HG02885 (cell line): ENCODE measurements around the gene PPY.
"Not testable (repeated sequence)": the region's sequence is repeated elsewhere in the genome, so short reads cannot be mapped to it uniquely, and the experiment has no call there.

Source experiments
- ATAC-seq: cut with Tn5 transposase; IDR thresholded peaks from one replicate; pipeline ENCODE4 v1.9.1; 2021; ENCODE audit warnings: mild to moderate bottlenecking; ENCODE audit not compliant: unreplicated experiment, poor library complexity

Gene PPY, protein sequence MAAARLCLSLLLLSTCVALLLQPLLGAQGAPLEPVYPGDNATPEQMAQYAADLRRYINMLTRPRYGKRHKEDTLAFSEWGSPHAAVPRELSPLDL

DNA sequence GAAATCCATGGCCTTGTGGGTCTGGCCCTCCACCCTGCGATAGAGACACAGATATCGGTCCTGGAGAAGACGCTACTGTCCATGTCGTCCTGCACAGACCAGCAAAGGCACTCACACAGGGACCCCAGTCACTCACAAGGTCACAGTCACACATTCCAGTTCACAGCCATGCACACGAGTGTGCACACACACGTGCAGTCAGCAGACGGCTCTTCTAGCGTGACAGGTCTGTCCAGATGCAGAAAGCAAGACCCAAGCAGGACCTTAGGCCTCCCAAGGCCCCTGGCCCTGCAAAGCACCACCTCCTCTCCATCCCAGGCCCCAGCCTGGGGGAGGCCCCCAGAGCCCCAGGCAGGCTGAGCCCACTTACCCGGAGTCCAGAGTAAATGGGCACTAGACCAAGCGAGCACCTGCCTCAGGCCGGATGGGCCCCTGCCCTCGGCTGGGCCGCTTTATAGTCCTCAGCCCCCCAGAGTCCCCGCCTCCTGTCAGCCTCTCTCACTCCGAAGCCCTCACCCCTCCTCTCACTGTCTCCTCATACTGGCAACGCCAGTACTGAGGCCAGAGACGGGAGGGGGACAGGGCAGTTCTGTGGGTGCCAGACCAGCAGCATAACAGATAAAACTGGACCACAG lies at the start of gene PPY:
TSS of gene PPY (minus strand) at position 426 of the 635 bp plus-strand sequence. CDS start 822 bp downstream, outside the sequence.
- ATAC-seq: no peak

DNA sequence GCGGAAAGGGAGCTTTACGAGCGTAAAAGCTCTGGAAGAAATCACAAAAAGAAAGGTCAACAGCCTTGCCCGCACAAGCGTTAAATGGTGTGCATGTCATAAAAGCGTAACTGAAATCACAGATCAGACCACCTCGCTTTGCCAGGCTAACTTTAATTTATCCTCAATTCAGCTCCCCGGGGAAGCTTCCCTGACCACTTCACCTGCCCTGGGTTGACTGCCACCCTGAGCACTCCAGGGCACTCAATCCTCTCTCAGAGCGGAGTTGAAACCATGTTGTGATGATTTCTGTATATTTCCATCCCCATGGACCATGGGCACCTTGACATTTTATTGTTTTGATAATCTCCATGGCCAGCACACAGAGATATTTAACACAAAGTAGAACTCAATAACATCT lies 46.0 kb upstream of the PPY start:
- no peak for ATAC-seq

DNA sequence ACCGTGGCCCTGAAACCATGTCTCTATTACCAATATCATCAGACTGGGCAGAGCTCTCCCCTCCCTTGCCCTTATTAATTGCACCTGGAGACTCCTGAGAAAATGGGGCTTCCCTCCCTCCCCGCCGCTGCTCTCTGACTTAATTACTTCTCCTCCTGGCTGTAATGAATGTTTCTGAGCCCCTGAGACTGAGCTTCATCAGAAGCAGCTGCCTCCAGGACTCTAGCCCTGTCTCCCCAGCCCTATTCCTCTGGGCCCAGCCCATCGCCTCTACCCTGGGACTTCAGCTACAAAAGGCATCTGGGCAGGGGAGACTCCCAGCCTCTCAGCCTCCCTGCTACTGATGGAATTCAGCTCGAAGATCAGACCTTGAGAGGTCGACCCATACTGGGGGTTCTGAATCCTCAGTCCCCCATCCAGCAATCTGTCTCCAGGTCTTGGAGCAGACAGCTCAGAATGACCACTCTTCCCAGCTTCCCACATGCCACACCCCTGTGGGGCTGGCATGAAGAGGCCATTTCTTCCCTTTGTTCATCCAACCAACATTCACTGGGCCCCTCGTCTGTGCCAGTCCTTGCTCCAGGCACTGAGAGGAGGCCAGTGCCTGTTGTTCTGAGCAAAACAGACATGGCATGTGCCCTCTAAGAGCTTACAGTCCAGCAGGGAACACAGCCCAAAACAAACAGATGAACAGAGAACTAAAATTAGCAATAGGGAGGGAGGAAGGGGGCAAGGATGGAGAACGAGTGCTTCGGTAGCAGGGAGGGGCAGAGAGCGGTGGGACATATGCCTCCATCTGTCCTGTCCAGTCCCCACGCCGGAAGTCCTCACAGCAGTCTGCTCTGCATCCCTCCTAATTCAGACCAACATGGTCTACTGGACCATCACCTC lies 45.1 kb upstream of the PPY start:
- ATAC-seq: no peak

DNA sequence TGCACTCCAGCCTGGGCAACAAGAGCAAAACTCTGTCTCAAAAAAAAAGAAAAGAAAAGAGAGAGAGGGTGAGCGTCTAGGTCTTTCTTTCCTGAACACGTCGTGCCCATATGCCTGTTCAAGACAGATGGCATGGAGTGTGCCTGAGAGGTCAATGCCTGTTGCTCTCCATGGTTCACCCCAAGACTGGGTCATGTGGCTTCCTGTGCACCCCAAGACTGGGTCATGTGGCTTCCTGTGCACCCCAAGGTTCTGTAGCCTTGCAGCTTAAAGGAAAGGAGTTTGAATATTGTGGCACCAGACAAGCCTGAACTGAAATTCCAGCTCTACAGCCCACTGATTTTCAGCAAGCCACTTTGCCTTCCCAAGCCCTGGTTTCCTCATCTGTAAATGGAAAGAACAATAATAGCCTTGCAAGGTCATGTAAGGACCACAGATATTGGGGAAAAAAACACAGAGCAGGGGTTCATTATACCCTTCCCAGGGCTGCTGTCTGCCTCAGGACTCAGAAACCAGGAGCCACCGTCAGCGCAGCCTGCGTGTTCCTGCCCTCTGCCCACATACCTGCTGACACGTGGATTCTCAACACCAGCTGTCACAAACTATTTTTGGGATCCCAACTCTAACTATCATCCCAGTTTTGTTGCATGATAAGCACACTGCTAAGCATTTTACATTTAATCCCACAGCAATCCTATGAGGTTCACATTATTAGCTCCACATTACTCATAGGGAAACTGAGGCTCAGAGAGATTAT lies 44.1 kb upstream of the PPY start:
- ATAC-seq: no peak

DNA sequence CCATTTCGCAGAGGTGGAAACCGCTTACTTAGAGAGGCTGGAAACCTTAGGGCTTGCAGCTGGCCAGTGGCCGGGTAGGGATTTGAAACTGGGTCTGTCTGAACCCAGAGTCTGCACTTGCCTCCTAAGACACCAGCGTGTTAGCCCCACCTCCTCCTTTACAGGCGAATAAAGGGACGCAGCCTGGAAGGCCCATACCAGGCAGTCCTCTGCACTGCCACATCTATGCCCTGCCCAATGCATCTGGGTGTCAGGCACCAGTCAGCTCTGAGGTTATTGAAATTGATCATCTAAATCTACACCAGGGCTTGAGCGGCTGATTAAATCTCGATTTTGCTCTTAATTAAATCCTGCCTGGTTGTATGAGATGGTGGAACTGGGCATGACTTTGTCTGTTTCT lies 42.2 kb upstream of the PPY start:
- no peak for ATAC-seq

DNA sequence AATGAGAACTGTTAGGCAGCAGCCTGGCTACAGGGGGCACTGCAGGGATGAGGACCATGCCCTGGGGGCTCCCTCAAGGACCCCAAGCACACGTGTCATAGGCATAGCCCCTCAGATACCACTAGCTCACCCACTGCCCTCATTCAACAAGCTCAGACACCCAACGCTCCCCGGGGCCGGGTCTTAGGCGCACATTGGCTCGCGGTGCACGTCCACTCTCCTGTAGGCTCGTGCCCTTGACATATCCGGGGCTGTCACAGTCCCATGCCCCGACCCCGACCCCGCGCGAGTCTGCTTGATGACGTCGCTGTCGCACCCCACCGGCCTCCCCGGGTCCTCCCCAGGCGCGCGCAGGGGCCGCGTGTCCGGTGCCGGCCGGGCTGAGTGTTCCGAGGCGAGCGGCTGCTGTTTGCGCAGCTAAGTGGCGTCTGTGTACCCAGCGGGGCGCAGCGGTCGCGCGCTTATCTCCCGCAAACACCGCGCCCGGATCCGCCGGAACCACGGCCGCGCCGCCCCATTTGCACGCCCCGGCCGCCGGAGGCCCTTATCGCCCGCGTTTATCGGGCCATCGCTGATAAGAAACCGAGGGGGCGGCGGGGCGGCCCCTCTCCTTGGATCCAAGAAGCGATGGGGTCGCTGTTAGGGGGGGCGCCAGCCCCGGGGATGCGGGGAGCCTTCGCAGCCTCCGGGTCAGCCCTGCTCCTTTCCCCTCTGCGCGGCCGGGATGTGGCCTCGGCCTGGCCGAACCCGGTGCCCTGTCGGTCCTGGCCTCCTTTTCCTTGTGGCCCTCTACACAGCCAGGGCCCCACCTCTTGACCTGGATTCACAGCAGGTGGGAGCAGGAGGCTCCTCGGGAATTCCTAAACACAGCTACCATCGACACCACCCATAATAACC lies 41.5 kb upstream of the PPY start:
- no peak for ATAC-seq

DNA sequence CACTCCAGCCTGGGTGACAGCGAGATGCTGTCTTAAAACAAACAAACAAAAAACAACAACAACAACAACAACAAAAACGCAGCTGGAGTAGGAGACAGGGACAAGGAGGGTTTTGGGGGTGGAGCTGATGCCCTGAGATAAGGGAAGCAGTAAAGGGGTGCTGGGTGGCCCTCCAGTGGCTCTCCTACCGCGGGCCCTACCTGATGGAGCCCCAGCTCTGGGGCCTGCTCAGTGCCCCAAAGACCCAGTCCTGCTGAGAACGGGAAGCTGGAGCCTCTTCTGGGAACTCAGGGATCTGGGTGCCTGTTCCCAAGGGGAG lies 40.9 kb upstream of the PPY start:
- no peak for ATAC-seq

DNA sequence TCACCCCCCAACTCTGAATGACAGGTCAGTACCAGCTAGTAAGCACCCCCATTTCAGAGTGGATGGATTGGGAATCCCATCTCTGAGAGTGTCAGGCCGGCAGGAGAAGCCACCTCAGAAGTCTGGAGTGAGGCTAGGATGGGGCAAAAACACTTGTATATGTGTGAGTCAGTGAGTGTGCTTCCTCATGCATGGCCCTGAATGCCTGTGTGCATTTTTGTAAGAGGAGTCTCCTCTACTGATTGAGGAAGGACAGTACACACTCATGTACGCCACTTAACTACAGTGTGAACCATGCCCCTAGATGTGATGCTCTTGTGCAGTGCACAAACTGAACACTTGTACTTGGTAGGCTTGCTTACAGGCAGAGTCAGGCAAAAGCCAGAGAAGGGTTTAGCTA lies 39.9 kb upstream of the PPY start:
- no peak for ATAC-seq

DNA sequence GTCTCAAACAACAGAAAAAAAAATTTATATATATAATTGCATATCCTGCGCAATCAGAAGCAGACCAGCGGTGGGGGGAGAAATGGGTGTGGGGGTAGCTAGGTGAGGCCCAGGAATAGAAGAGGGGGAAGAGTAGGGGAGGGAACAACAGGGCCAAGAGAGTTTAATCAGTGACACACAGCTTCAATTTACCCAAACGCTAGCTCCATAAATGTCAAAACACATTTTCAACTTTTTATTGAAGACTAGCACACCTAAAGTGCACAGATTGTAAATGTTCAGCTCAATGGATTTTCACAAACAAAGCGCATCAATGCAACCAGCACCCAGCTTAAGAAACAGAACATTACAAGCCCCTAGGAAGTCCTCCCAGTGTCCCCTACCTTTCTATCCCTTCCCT lies 37.4 kb upstream of the PPY start:
- no peak for ATAC-seq

DNA sequence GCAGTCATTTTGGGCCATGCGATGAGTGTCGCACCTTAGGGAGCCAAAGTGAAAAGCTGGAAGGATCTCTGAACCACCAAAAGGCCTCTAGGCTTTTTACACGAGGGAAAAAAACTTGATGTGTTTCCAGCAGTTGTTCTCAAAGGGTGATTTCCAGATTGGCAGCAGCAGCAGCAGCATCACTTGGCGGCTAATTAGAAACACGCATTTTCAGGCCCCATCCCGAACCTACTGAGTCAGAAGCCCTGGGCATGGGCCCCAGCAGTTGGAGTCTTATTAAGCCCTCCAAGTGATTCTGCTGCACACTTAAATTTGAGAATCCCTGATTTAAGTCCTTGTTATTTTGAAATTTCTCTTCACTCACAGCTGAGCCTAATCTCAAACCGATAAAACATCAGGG lies 36.7 kb upstream of the PPY start:
- ATAC-seq: no peak

DNA sequence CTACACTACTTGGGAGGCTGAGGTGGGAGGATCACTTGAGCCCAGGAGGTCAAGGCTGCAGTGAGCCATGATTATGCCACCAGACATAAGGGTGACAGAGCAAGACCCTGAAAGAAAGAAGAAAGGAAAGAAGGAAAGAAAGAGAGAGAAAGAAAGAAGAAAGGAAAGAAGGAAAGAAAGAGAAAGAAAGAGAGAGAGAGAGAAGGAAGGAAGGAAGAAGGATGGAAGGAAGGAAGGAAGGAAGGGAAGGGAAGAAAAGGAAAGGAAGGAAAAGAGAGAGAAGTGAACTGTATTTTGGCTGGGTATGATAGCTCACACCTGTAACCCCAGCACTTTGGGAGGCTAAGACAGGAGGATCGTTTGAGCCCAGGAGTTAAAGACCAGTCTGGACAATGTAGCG lies 35.8 kb upstream of the PPY start:
- no peak for ATAC-seq

DNA sequence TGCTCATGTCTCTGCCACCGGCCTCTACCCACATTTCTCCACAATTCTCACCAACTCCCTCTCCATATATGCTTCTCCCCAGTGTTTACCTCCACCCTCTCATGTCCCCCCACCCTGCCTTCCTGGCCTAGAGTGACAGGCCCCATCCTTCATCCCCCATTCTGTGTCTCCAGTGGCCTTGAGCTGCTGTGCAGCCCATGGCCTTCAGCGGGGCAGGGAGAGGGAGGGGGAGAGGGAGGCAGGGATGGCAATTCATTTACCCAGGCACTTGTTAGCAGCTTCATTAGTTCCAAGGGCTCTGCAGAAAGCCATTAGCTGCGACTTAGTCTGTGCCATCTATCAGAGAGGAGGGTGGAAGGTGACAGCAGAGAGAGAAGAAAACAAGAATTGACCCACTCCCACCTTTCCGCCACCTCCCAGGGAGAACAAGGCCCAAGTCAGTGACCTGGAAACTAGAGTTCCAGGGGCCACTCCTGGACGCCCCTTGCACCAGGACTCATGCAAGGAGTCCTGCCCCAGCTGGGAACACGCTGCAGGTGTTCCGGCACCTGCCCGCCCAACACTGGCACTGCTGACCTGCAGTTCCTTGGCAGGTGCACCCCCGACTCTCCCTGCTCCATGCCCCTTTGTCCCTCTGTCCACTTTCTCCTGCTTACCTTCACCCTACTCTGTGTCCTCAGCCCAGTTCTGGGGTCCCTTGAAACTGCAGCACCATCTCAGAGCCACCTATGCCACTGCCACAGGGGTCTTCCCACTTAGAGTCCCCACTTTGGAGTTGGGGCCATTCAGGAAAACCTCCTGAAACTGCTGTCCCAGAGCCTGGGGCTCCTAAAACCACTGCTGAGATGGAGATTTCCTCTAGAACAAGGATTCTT lies 34.9 kb upstream of the PPY start:
- ATAC-seq: no peak

DNA sequence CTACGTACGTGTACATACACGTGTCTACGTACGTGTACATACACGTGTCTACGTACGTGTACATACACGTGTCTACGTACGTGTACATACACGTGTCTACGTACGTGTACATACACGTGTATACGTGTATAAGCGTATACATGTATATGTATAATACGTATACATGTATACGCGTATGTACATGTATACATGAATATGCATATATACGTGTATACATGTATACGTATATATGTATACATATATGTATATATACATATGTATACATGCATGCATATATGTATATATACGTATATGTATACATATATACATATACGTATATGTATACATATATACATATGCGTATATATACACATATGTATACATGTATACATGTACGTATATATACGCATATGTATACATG lies 33.6 kb upstream of the PPY start:
- ATAC-seq: no peak

DNA sequence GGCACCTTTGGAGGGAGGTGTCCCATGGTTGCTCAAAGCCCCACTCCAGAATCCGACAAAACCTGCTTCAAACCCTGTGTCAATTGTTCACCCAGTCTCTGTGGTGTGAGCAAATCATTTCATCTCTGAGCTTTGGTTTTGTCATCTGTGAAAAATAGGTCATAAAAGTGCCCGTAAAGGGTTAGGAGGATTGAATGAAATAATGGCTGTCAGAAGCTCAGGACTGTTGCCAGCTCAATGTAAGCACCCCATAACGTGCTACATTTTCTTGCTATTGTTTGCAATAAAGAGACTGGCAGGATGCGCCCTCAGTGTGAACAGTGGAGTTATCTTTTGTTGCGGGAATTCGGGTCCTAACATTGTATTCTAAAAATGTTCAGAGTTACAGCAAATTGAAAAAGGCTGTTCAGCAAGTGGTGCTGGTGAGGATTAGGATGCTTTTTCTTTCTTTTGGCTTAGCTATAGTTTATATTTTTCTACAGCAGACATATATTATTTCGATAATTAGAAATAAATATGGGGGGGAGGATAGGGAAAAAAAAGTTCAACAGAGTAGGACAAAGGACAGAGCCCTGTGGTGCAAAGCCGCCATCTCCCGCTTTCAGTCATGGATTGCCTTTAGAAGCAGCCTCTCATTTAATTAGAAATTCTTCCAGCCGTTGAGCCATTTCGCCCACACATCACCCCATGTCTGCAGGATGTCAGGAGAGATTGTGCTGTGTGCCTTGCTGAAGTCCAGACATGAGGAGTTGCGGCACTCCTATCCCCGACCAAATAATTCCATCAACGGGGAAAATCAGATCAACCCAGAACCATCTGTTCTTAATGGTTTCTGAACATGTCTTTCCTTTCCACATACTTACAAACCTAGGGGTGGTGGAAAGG lies 32.3 kb upstream of the PPY start:
- ATAC-seq: no peak

DNA sequence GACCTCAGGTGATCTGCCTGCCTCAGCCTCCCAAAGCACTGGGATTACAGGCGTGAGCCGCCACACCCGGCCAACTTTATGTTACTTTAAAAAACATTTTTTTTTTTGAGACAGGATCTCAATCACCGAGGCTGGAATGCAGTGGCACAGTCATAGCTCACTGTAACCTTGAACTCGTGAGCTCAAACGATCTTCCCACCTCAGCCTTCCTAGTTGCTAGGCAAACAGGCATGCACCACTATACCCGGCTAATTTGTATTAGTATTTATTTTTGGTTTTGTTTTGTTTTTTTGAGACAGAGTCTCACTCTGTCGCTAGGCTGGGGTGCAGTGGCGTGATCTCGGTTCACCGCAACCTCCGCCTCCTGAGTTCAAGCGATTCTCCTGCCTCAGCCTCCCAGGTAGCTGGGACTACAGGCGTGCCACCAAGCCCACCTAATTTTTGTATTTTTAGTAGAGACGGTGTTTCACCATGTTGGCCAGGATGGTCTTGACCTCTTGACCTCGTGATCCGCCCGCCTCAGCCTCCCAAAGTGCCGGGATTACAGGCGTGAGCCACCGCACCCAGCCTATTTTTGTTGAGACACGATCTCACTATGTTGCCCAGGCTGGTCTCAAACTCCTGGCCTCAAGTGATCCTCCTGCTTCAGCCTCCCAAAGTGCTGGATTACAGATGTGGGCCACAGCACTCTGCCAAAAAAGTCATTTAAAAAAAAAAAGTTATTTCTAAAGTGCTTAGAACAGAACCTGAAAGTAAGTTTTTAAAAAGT lies 30.4 kb upstream of the PPY start:
- not testable (repeated sequence) for ATAC-seq

DNA sequence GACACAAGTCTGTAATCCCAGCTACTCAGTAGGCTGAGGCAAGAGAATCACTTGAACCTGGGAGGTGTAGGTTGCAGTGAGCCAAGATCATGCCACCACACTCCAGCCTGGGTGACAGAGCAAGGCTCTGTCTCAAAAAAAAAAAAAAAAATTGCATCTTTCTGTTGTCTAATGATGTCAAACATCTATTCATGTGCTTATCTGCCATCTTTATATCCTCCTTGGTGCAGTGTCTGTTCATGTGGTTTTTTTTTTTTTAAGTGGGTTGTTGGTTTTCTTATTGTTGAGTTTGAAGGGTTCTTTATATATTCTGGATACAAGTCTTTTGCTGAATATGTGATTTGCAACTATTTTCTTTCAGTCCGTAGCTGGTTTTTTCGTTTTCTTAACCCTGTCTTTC lies 29.2 kb upstream of the PPY start:
- not testable (repeated sequence) for ATAC-seq

DNA sequence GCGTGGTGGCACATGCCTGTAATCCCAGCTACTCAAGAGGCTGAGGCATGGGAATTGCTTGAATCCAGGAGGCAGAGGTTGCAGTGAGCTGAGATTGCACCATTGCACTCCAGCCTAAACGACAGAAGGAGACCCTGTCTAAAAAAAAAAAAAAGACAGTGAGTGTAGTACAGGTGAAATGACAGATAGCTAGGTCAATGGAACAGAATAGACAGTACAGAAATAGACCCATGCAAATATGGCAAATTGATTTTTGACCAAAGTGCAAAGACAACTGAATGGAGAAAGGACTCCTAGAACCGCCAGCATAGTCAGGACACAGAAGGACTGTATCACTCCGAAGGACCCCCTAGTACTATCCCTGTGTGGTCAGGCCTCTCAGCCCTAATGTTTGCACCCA lies 28.1 kb upstream of the PPY start:
- ATAC-seq: no peak
